ENCODE measurements around the gene LRRC56. TPM values are rescaled to one million over a fixed set of nuclear protein-coding genes. Genes with fewer than 3 reads are reported as not detected.
A peak's percentile ranks its signal among the peaks of the same experiment; 100 is the strongest.
"Not testable (repeated sequence)": the region's sequence is repeated elsewhere in the genome, so short reads cannot be mapped to it uniquely, and the experiment has no call there.

Gene LRRC56
- total and polyA plus RNA-seq, 2 experiments from 2014 or later: 0.86 to 1.3 TPM

DNA sequence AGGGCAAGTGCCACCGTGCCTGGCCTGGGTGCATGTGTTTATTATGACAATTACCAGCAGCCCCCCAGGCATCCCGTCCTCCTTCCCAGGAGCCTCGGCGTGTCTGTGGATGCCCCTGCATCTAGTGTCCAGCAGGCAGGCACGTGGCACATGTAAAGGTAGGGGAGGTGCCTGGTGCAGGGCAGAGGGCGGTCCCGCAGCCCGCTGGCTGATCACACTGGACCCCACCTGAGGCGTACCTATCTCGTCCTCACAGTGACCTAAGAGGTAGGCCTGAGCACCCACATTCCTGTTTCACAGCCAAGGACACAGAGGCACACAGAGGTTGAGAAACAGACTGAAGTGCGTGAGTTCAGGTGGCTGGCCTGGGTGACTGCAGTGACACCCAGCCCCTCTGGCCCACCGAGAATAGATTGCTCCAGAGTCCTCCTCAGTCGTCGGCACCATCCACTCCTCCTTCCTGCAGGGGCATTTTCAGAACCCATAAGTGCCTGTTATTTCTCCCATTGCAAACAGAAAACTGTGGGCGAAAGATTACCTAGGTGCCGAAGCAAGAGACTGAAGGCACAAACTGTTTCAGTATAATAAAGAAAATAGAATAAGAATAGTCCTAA is 35.9 kb downstream of the LRRC56 start:
- peaks cover 10% of the 10 kb centered on the region for H3F3A ChIP-seq (ENCODE audit: insufficient read depth)
- no peak for DNase-seq
- no peaks in the 10 kb centered on the region for H3K36me3 ChIP-seq (ENCODE audit: low read depth)
- no peaks in the 10 kb centered on the region for H3K9me3 ChIP-seq (ENCODE audit: low read depth)
- no peak overlapping the region for H3K4me3 ChIP-seq
- no peaks in the 10 kb centered on the region for H3K27me3 ChIP-seq (replicated peaks; ENCODE audit: insufficient read depth)
- no peak overlapping the region for H3K9ac ChIP-seq
- WGBS, 2 experiments (ENCODE audit: low coverage in 1 of 2, low lambda C conversion rate in 2 of 2, missing lambda C conversion rate in 2 of 2): 93 to 94% methylated on average over 16 of the region's 16 CpGs
- TF ChIP-seq EZH2 (IDR thresholded peaks at IDR 0.05; ENCODE audit: insufficient read depth, poor library complexity, severe bottlenecking) (no peak), EZH2phosphoT487 (IDR thresholded peaks at IDR 0.05; ENCODE audit: insufficient read depth, low read depth) (no peak)
- no peak overlapping the region for H3K4me2 ChIP-seq (ENCODE audit: unreplicated experiment)
- H2AFZ ChIP-seq: no peak overlapping the region
- in situ Hi-C loops (cut with MboI): no loop called here
- H3K4me1 ChIP-seq (ENCODE audit: insufficient read depth): peaks cover 16% of the 10 kb centered on the region
- no peaks in the 10 kb centered on the region for H4K20me1 ChIP-seq (ENCODE audit: insufficient read depth)
- peaks cover 16% of the 10 kb centered on the region for H3K79me2 ChIP-seq (ENCODE audit: insufficient read depth)
- H3K9me2 ChIP-seq (ENCODE audit: insufficient read depth): no peaks in the 10 kb centered on the region
- H3K27ac ChIP-seq: no peak overlapping the region

DNA sequence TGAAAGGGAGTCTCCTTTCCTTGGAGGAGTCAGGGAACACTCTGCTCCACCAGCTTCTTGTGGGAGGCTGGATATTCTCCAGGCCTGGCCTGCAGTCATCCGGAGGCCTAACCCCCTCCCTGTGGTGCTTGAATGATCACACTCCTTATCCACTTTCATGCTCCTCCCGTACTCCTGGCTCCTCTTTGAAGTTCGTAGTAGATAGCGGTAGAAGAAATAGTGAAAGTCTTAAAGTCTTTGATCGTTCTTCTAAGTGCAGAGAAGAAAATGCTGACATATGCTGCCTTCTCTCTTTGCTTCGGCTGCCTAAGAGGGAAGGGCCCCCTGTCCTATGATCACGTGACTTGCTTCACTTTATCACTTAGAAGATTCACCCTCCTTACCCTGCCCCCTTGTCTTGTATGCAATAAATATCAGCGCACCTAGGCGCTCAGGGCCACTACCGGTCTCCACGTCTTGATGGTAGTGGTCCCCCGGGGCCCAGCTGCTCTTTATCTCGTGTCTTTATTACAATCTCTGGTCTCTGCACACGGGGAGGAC is 36.8 kb downstream of the LRRC56 start:
- H3K4me3 ChIP-seq: 0 out of 2 replicates have a peak overlapping the region, but pooled peaks have one; percentile 5
- H4K20me1 ChIP-seq (ENCODE audit: insufficient read depth); H3K36me3 ChIP-seq (ENCODE audit: low read depth); H3K9me3 ChIP-seq (ENCODE audit: low read depth); in situ Hi-C loops (cut with MboI); H3K9ac ChIP-seq; H3K27ac ChIP-seq; DNase-seq; H2AFZ ChIP-seq; H3K9me2 ChIP-seq (ENCODE audit: insufficient read depth); H3K27me3 ChIP-seq (replicated peaks; ENCODE audit: insufficient read depth): not testable (repeated sequence)
- 43 to 44% methylated on average over 14 of the region's 14 CpGs for WGBS, 2 experiments (ENCODE audit: low coverage in 1 of 2, low lambda C conversion rate in 2 of 2, missing lambda C conversion rate in 2 of 2)
- peaks cover 24% of the 10 kb centered on the region for H3K79me2 ChIP-seq (ENCODE audit: insufficient read depth)
- peaks cover 23% of the 10 kb centered on the region for H3K4me1 ChIP-seq (ENCODE audit: insufficient read depth)
- peaks cover 10% of the 10 kb centered on the region for H3F3A ChIP-seq (ENCODE audit: insufficient read depth)
- H3K4me2 ChIP-seq (ENCODE audit: unreplicated experiment): peak overlapping the region; percentile 8

DNA sequence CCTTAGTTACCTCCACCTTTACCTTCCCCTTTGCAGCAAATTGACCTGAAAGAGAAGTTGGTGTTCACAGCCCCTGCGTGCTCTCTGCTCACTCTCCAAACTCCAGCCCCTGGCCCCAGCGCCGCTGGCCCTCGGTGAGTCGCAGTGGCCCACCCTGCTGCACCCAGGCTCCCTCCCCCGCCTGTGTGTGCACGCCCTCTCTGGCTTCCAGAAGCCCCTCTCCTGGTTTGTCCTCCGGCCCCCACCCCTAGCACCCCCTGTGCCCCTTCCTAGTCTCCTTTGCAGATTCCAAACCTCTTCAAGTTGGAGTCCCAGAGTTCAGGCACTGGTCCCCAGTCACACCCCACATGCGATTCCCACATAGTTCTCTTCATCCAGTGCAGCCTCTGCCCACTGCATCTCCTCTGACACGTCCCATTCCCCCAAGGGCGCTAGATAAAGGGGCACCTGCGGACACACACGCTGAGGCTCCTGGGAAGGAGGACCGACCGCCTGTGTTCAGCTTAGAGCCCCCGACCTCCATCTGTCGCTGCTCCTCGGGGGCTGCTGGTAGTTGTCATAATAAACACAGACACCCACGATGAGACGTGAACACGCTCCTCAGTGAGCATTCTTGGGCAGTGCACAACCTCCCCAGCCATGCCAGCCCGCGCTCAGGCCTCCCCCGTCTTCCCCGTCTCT is 37.4 kb downstream of the LRRC56 start:
- H3K27me3 ChIP-seq (replicated peaks; ENCODE audit: insufficient read depth): no peaks in the 10 kb centered on the region
- peak overlapping the region; percentile 81 for H2AFZ ChIP-seq
- peak overlapping the region; percentile 82 for H3K4me3 ChIP-seq
- H3K9me2 ChIP-seq (ENCODE audit: insufficient read depth): no peaks in the 10 kb centered on the region
- peak overlapping the region; percentile 70 for H3K9ac ChIP-seq
- no peaks in the 10 kb centered on the region for H3K9me3 ChIP-seq (ENCODE audit: low read depth)
- H3K36me3 ChIP-seq (ENCODE audit: low read depth): no peaks in the 10 kb centered on the region
- no peak overlapping the region for H3K27ac ChIP-seq
- in situ Hi-C loops (cut with MboI): no loop called here
- peaks cover 31% of the 10 kb centered on the region for H3K79me2 ChIP-seq (ENCODE audit: insufficient read depth)
- peak overlapping the region; percentile 88 for H3K4me2 ChIP-seq (ENCODE audit: unreplicated experiment)
- TF ChIP-seq EZH2 (IDR thresholded peaks at IDR 0.05; ENCODE audit: insufficient read depth, poor library complexity, severe bottlenecking) (no peak), EZH2phosphoT487 (IDR thresholded peaks at IDR 0.05; ENCODE audit: insufficient read depth, low read depth) (no peak)
- peaks cover 9% of the 10 kb centered on the region; the same call in 1 of the 2 replicates for H4K20me1 ChIP-seq (ENCODE audit: insufficient read depth)
- peaks cover 23% of the 10 kb centered on the region for H3K4me1 ChIP-seq (ENCODE audit: insufficient read depth)
- DNase-seq: peak; percentile 65
- peaks cover 10% of the 10 kb centered on the region for H3F3A ChIP-seq (ENCODE audit: insufficient read depth)
- 30 to 33% methylated on average over 20 to 25 of the region's 25 CpGs for WGBS, 2 experiments (ENCODE audit: low coverage in 1 of 2, low lambda C conversion rate in 2 of 2, missing lambda C conversion rate in 2 of 2)

DNA sequence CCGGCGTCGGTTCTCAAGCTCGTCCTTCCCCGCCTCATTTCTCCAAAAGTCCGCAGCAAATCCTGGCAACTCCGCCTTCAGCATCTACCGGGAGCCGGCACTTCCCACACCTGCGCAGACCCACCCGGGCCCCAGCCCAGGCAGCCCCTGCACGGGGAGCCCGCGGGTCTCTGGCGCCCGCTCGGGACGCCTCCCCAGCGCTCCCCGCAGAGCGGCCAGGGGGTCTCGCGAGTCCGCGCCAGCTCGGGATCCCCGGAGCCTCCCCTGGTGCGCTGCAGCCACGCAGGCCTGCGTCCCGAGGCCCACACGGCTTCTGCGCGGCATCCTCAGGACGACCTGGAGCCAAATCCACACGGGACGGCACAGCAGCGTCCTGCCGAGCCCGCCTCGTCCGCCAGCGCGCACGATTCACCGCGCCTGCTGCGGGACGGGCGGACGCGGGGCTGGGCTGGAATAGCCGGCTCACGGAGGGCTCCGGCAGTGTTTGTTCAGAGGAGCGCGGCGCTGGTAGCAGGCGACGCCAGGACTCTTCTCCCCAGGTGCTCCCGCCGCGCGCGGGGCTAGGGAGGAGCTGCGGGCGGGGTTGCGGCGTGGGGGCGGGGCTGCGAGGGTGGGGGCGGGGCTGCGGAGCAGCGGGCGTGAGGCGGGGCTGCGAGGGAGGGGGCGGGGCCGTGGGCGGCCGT is 38.1 kb downstream of the LRRC56 start:
- in situ Hi-C loops (cut with MboI): no loop called here
- peak; percentile 80 for DNase-seq
- Histone ChIP-seq H3F3A (ENCODE audit: insufficient read depth) (peaks cover 10% of the 10 kb centered on the region), H3K9me3 (ENCODE audit: low read depth) (no peaks in the 10 kb centered on the region), H4K20me1 (ENCODE audit: insufficient read depth) (peaks cover 15% of the 10 kb centered on the region; the same call in 1 of the 2 replicates), H3K4me3 (peak overlapping the region; percentile 82), H3K27me3 (replicated peaks; ENCODE audit: insufficient read depth) (no peaks in the 10 kb centered on the region), H3K9me2 (ENCODE audit: insufficient read depth) (no peaks in the 10 kb centered on the region), H3K79me2 (ENCODE audit: insufficient read depth) (peaks cover 38% of the 10 kb centered on the region), H2AFZ (peak overlapping the region; percentile 81), H3K27ac (no peak overlapping the region), H3K4me1 (ENCODE audit: insufficient read depth) (peaks cover 23% of the 10 kb centered on the region), H3K9ac (peak overlapping the region; percentile 70), H3K36me3 (ENCODE audit: low read depth) (no peaks in the 10 kb centered on the region), H3K4me2 (ENCODE audit: unreplicated experiment) (peak overlapping the region; percentile 88)
- 1 to 2% methylated on average over 71 to 73 of the region's 81 CpGs for WGBS, 2 experiments (ENCODE audit: low coverage in 1 of 2, low lambda C conversion rate in 2 of 2, missing lambda C conversion rate in 2 of 2)
- TF ChIP-seq EZH2 (IDR thresholded peaks at IDR 0.05; ENCODE audit: insufficient read depth, poor library complexity, severe bottlenecking): no peak
